GM12801 (cell line): ENCODE measurements around the gene POLQ.

Experiments used
- TF ChIP-seq, protein P1 (sequence below): IDR thresholded peaks from one replicate; pipeline ENCODE4 v1.5.1; 2011; ENCODE audit warnings: control low read depth; ENCODE audit not compliant: insufficient read length; ENCODE audit errors: extremely low read depth

The POLQ gene

DNA sequence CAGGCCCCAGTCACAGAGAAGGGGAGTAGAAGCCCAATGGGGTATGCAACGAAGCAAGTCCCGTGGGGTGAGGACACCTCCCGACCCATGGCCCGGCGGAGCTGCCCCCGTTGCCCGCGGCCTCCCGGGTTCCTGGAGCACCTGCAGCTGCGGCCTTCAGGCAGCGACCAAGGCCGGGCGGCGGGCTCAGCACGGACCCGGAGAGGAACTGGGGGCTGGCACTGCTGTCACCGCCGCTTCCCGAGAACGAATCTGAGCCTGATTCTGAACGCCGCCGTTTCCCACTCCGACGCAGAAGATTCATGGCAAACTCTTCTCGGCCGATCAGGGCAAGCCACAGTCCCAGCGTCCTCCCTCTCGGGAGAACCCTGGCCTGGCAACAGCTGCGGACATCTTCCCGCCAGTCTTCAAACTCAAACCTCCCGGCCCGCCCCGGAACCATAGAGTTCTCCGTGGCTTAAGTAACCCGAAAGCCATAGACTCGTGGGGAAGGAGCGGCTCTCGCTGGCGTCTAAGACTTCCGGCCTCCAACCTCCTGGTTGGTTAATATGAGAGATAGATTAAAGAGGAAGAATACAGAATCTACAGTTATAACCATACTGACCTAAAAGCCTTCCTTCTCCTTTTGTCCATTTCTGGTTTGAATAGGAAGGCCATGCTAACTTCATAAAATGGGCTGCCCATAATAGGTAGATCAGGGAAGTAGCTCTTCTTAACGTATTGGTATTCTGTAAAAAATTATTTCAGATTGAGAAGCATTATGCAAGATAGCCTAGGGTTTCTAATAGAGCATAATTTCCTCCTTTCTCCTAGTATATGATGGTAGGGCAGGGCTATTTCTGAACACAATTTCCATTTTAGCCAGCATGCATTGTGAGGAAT lies at the start of gene POLQ:
POLQ (minus strand) TSS at position 415 of the 882 bp plus-strand sequence; CDS start at position 304, 111 bp downstream.
- TF ChIP-seq, protein P1, sequence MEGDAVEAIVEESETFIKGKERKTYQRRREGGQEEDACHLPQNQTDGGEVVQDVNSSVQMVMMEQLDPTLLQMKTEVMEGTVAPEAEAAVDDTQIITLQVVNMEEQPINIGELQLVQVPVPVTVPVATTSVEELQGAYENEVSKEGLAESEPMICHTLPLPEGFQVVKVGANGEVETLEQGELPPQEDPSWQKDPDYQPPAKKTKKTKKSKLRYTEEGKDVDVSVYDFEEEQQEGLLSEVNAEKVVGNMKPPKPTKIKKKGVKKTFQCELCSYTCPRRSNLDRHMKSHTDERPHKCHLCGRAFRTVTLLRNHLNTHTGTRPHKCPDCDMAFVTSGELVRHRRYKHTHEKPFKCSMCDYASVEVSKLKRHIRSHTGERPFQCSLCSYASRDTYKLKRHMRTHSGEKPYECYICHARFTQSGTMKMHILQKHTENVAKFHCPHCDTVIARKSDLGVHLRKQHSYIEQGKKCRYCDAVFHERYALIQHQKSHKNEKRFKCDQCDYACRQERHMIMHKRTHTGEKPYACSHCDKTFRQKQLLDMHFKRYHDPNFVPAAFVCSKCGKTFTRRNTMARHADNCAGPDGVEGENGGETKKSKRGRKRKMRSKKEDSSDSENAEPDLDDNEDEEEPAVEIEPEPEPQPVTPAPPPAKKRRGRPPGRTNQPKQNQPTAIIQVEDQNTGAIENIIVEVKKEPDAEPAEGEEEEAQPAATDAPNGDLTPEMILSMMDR = no peak

DNA sequence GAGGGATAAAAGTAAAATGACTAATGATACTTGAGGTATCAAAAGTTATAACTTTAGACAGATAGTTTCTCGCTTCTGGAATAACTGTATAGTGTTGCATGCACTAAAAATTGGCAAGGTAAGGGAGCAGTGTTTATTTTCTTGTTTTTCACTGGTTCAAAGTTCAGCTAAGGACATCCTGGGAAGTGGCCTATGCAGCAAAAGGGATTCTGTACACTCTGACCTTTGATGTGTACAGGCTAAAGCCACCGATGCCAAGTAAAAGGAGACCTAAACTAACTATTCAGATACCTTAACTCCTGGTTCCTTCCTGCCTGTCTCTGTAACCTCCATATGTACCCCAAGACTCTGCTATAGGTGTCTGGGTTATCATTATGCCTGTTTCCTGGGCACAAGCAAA lies 49.1 kb upstream of the POLQ start:
- TF ChIP-seq, protein P1 = no peak

DNA sequence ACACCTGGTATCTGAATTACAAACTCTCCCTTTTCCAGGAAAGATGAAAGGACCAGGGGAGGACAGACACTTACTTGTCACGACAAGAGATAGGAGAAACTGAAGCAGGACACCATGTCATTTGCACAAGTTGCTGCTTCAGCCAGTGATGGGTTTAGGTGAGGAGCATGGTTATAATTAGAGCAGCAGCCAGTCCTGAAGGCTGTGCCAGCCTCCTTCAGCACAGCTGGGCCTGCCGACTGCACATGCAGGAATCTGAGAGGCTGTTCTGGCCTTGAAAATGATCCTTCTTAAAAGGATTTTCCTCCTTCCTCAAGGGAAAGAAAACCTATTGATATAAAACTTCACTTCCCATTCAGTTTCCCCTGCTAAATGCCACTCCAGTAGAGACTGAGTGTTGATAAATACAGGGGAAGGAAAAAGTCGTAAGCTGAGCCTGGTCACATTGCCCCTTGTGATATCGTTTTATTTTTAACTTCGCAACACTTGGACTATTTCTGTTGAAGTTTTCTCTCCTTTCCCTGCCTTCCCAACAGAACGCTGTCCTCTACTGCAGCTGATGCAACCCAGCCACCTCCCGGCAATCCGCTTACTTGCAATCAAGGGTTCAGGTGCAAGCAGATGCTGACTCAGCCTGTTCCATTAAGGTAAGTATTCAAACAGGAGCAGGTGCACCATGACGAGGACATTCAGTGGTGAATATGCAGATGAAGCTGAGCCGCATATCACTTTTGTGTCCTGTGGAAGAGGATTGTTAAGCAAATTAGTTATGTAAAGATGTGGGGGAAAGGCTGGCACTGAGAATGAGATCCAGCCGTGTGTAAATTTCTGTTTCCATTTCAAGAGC lies 47.3 kb upstream of the POLQ start, which contains the start of gene FBXO40:
FBXO40 (plus strand) TSS at position 524 of the 847 bp plus-strand sequence. CDS start 27,197 bp downstream, outside the sequence.
- TF ChIP-seq, protein P1 = no peak

DNA sequence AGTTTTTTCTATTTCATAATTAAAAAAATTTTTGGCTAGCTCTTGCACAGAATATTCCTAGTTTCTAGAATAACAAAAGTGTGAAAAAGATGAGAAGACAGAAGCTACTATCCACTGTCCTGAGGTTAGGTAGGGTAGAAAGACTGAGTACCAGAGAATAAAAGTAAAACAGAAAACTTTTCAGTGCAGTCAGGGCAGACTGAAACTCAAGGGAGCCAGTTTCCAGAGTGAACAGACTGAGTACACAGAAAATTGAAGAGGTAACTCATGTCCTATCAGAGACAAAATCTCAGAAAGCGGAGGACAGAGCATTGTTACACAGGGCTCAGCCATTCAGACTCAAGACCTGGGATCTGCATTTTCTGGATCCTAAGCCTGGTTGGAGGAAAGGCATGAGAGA lies 38.6 kb upstream of the POLQ start:
- TF ChIP-seq, protein P1 = no peak

DNA sequence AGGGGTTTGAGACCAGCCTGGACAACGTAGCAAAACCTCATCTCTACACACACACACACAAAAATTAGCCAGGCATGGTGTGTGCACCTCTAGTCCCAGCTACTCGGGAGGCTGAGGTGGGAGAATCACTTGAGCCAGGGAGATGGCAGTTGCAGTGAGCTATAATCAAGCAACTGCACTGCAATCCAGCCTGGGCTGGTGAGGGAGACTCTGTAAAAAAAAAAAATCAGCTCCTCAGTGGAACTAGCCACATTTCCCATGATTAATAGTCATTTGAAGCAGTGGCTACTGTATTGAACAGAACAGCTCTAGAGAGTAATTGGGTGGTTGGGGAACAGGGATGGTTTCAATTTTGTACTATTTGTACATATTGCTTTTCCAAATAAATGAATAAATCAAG lies 35.9 kb upstream of the POLQ start:
- TF ChIP-seq, protein P1 = no peak

DNA sequence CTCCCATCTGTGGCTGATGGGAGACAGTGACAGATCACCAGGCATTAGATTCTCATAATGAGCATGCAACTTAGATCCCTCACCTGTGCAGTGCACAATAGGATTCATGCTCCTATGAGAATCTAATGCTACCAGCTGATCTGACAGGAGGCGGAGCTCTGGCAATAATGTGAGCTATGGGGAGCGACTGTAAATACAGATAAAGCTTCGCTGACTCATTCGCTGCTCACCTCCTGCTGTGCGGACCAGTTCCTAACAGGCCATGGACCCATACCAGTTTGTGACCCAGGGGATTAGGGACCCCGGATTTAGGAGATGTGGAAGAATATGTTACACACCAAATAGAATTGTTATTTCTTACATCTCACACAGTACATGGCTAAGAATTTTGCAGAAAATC lies 28.7 kb upstream of the POLQ start:
- TF ChIP-seq, protein P1 = no peak

DNA sequence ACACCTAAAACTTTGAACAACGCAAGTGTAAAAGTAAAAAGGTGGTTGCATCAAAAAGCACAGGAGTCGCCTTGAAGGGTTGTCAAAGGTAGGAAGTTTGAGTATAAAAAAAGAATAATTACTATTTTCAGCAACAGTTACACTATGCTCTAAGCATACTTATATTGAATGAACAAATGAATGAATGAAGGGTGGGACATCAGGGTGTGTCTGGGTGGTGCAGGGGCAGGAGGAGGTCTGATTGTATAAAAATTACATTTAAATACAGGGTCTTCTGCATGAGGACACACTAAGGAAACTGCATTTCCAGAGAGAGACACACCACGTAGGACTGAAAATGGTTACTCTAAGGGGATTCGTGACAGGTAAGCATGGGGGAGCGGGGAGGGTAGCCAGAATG lies 21.9 kb upstream of the POLQ start, which contains the start of gene ARGFX:
ARGFX (plus strand) TSS at position 301 of the 400 bp plus-strand sequence. CDS start 2,765 bp downstream, outside the sequence.
- TF ChIP-seq, protein P1 = no peak
